Smooth muscle cell (in vitro differentiated cells): ENCODE measurements around the gene KPTN. TPM values are rescaled to one million over a fixed set of nuclear protein-coding genes. Genes with fewer than 3 reads are reported as not detected.
A peak's percentile ranks its signal among the peaks of the same experiment; 100 is the strongest.

ENCODE experiments used
- DNase-seq: peaks from one replicate; lab custom pipeline; 2025; ENCODE audit not compliant: unreplicated experiment; lab: John Stamatoyannopoulos, UW
- H2AFZ ChIP-seq: fragments of 200-600 bp; sonication (generic); 2 replicates; pipeline ENCODE4 v1.6.0; 2016; ENCODE audit warnings: antibody characterized with exemption, low read depth, mild to moderate bottlenecking
- H3F3A ChIP-seq: fragments of 200-600 bp; sonication (generic); 2 replicates; pipeline ENCODE4 v1.6.0; 2017; ENCODE audit warnings: antibody characterized with exemption, low read depth
- H3K27ac ChIP-seq: fragments of 200-600 bp; sonication (generic); 2 replicates; pipeline ENCODE4 v1.5.1; 2016; ENCODE audit warnings: low read depth, mild to moderate bottlenecking
- H3K27me3 ChIP-seq: fragments of 200-600 bp; sonication (generic); 2 replicates; pipeline ENCODE4 v1.6.1; 2016; ENCODE audit warnings: low read depth, mild to moderate bottlenecking
- H3K36me3 ChIP-seq: fragments of 200-600 bp; sonication (generic); 2 replicates; pipeline ENCODE4 v1.5.1; 2016; ENCODE audit warnings: low read depth
- H3K4me1 ChIP-seq: fragments of 200-600 bp; sonication (generic); 2 replicates; pipeline ENCODE4 v1.5.1; 2016; ENCODE audit warnings: low read depth
- H3K4me2 ChIP-seq: fragments of 200-600 bp; sonication (generic); 2 replicates; pipeline ENCODE4 v1.6.0; 2016; ENCODE audit warnings: mild to moderate bottlenecking
- H3K4me3 ChIP-seq: fragments of 200-600 bp; sonication (generic); 2 replicates; pipeline ENCODE4 v1.5.1; 2016; ENCODE audit warnings: mild to moderate bottlenecking
- H3K79me2 ChIP-seq: fragments of 200-600 bp; sonication (generic); 2 replicates; pipeline ENCODE4 v1.6.0; 2016; ENCODE audit warnings: low read depth, mild to moderate bottlenecking
- H3K9ac ChIP-seq: fragments of 200-600 bp; sonication (generic); 2 replicates; pipeline ENCODE4 v1.6.0; 2016; ENCODE audit warnings: low read depth
- H3K9me3 ChIP-seq: fragments of 200-600 bp; sonication (generic); replicated peaks from 2 replicates; pipeline ENCODE4 v1.5.1; 2016; ENCODE audit warnings: low read depth
- H4K20me1 ChIP-seq: fragments of 200-600 bp; sonication (generic); 2 replicates; pipeline ENCODE4 v1.6.0; 2016; ENCODE audit warnings: low read depth
- CTCF ChIP-seq: fragments of 200-600 bp; sonication (generic); IDR thresholded peaks from 2 replicates; pipeline ENCODE4 v1.5.1; 2017; ENCODE audit warnings: borderline replicate concordance, mild to moderate bottlenecking, antibody characterized with exemption; ENCODE audit not compliant: insufficient read depth, poor library complexity, severe bottlenecking
- WGBS: methylation state at CpG from one replicate; pipeline ENCODE4 v1.1.7; 2016; ENCODE audit warnings: low lambda C conversion rate; 5-methylcytosine and 5-hydroxymethylcytosine counted together
- polyA plus RNA-seq: library from polyadenylated mRNA; unstranded; fragments of >200 nt; fragmentation: Nextera tagmentation; extraction: Ambion mirVana; gene quantifications from 2 replicates; pipeline ENCODE4 v1.2.1, GENCODE V29; 2016
- total RNA-seq: library from RNA; depleted of rRNA; stranded (reverse); fragments of >200 nt; gene quantifications from 2 replicates; pipeline ENCODE4 v1.2.3, GENCODE V29; 2014

KPTN gene
- total and polyA plus RNA-seq, 2 experiments from 2014 or later: 10.6 to 12.2 TPM

GRCh38 chr19:47514151-47514868 lies 30.3 kb upstream of the KPTN start:
- 12% methylated on average over 38 of the region's 40 CpGs for WGBS
- peaks cover 41% of the 10 kb centered on the region for H4K20me1 ChIP-seq
- H3K4me2 ChIP-seq: peak overlapping the region; percentile 89
- H3K27ac ChIP-seq: peak overlapping the region; percentile 98
- peak overlapping the region; percentile 80 for H3K4me3 ChIP-seq
- no peak for DNase-seq
- no peaks in the 10 kb centered on the region for H3K9me3 ChIP-seq
- no peaks in the 10 kb centered on the region for H3K36me3 ChIP-seq
- no peaks in the 10 kb centered on the region for H3K4me1 ChIP-seq
- no peaks in the 10 kb centered on the region for H3K27me3 ChIP-seq
- TF ChIP-seq CTCF: no peak
- H3K79me2 ChIP-seq: peaks cover 53% of the 10 kb centered on the region
- H3F3A ChIP-seq: no peaks in the 10 kb centered on the region
- peak overlapping the region; percentile 71 for H2AFZ ChIP-seq
- peak overlapping the region; percentile 99 for H3K9ac ChIP-seq

- peaks cover 4% of the 10 kb centered on the region for H3K4me1 ChIP-seq
- H4K20me1 ChIP-seq: peaks cover 55% of the 10 kb centered on the region
- peak overlapping the region; percentile 42 for H3K27ac ChIP-seq
Observed at GRCh38 chr19:47512948-47513319, 28.9 kb upstream of the KPTN start.

GRCh38 chr19:47512183-47512947 lies 28.3 kb upstream of the KPTN start:
- no peak for DNase-seq

More at GRCh38 chr19:47512948-47513319, 28.9 kb upstream of the KPTN start:
- Histone ChIP-seq H3K79me2 (peaks cover 66% of the 10 kb centered on the region), H3F3A (no peaks in the 10 kb centered on the region), H3K4me2 (peak overlapping the region; percentile 89), H3K9ac (no peak overlapping the region), H3K4me3 (peak overlapping the region; percentile 80), H3K36me3 (no peaks in the 10 kb centered on the region), H2AFZ (no peak overlapping the region), H3K9me3 (no peaks in the 10 kb centered on the region), H3K27me3 (no peaks in the 10 kb centered on the region)
- DNase-seq: no peak
- WGBS: 81% methylated on average over 8 of the region's 8 CpGs
- no peak for TF ChIP-seq CTCF

More at GRCh38 chr19:47512183-47512947, 28.3 kb upstream of the KPTN start:
- Histone ChIP-seq H3F3A (no peaks in the 10 kb centered on the region), H4K20me1 (peaks cover 61% of the 10 kb centered on the region), H3K4me3 (peak overlapping the region; percentile 80), H3K36me3 (no peaks in the 10 kb centered on the region), H3K79me2 (peaks cover 71% of the 10 kb centered on the region), H3K4me1 (peaks cover 6% of the 10 kb centered on the region), H3K9me3 (no peaks in the 10 kb centered on the region), H2AFZ (no peak overlapping the region), H3K4me2 (peak overlapping the region; percentile 89), H3K9ac (no peak overlapping the region), H3K27ac (peak overlapping the region; percentile 42), H3K27me3 (no peaks in the 10 kb centered on the region)
- WGBS: 83% methylated on average over 11 of the region's 11 CpGs
- no peak for TF ChIP-seq CTCF
